NCI-H146 treated with DMSO at 0.1 percent for 48 hours (cell line): Measurements from ENCODE around the gene ZSCAN30.
A peak's percentile ranks its signal among the peaks of the same experiment; 100 is the strongest.

Experiments
- DNase-seq: peaks from one replicate; lab custom pipeline; 2025; ENCODE audit not compliant: unreplicated experiment; lab: John Stamatoyannopoulos, UW

The ZSCAN30 gene

DNA sequence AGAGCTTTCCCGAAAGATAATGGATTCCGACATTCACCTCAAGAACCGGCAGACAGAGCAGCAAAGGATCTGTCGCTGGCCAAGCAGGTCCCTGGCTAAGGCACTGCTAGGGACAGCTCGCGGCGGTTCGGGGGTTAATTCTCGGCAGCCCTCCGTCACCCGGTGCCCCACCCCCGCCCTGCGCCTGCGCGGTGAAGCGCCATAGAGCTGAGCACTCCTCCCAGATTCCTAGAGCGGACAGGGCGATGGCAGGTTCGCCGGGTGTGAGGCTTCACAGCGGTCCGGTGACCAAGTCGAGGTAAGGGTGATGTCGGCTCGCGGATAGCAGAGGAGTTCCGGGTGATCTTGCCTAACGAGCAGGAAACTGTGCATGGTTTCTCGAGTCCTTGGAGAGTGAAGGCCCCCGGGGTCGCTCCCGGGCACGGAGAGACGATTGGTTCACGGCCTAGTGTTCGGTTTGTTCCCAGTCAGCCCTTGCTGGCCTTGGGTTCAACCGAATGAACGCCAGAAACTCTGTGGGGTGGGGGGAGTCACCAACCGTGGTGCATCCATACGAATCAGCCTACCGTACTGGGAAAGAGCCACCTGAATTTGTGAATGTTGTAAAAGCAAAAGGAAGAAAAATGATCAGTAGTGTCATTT, at the start of gene ZSCAN30:
TSS of gene ZSCAN30 (minus strand) at position 136 of the 642 bp plus-strand sequence. CDS start 25,877 bp downstream, outside the sequence.
- DNase-seq: peak; percentile 94

DNA sequence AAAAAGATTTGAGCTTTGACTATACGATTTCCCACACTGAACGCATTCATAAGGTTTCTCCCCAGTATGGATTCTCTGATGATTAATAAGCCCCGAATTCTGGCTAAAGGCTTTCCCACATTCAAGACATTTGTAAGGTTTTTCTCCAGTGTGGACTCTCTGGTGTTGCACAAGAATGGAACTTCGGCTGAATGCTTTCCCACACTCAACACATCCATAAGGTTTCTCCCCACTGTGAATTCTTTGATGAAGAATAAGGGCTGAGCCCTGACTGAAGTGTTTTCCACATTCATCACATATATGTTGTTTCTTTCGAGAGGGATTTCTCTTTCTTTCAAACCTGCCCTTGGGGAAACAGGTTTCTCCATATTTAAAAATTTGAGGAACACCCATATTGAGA, 47.3 kb upstream of the ZSCAN30 start:
- no peak for DNase-seq

DNA sequence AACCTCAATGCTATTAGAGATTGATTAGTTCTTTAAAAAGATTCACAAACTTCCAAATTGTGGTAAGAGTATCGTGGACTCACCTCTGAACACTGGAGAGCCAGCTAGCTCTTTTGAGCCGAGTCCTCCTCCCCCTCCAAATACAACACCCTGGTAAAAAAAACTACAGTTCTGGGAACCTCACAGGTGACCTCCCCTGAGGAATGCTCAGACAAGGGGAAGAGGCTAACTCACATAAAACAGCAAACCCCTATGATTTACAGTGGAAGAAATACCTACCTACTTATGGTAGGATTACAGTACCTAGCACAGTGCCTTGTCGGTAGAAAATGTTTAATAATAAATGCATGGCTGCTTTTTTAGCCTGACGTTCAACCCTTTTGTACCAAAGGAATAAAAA, 45.8 kb upstream of the ZSCAN30 start:
- no peak for DNase-seq

DNA sequence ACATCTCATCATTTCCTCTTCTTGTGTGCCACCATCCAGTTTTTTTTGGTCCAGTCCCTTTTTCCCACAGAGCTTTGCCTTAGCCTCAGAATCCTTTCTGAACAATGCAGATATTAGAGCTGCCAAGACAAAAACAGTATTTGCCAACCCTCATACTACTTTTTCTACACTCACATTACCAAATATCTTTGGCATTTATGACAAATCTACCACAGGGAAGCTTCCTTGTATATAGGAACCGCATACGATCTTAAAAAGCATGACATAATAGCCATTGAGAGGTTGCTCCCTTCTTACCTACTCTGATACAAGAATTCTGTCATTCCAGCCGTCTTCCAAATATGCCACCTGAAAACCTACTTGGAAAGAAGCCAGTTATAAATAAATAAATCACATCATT, 44.8 kb upstream of the ZSCAN30 start:
- no peak for DNase-seq

DNA sequence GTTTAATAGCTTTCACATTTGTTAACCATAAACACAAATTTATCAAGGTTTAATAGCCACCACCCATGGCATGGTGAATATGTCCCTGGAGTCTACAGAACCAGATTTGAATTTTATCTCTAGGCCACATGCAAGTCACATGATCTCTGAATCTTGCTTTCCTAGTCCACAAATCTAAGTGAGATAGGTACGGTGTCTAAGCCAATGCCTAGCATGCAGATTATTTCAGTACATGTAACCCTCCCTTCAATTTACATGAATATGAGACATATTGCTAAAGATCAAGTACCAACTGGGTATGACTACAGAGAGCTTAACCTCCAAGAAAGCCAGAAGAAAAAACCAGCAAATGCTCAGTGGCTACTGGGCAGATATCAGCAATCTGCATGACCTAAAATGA, 44.2 kb upstream of the ZSCAN30 start:
- no peak for DNase-seq

DNA sequence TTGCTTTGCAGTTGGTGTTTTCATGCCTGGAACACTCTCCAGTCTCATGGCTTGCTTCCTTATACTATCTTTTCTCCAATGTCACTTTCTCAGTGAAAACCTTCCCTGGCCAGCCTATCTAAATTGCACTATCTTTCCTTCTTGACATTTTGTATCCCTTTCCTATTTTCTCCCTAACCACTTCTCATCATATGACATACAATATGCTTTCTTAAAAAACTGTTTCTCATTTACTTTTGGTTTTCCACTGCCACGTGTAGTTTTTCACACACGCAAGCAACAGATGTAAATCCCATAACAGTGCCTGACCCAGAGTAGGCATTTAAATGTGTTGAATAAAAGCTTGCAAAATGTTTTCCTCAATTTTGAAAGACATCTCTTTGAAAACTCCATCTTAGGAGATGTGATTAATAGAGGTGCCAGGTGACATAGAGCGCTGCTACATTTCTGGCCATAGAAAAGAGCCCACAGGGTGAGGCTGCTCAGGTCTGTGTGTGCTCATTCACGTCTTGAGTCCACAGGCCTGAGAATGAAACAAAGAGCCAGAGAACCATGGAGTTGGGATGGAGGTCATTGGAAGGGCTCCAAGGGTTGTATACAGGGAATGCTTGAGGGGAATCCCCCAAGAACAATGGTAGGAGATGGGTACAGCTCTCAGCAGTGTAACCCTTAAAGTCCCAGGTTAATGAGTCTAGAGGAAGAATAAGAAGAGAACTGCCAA, 41.5 kb upstream of the ZSCAN30 start:
- no peak for DNase-seq

DNA sequence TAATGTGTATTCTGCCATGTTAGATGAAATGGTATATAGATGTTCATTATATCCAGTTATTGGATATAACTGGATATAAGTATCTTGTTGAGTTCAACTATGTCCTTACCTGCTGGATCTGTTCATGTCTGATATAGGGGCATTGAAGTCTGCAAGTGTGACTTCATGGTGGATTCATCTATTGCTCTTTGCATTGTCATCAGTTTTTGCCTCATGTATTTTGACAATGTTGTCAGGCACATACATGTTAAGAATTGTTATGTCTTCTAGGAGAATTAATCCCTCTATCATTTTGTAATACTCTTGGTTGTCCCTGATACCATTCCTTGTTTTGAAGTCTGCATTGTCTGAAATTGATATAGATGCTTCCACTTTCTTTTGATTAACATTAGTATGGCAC, 38.8 kb upstream of the ZSCAN30 start:
- no peak for DNase-seq

DNA sequence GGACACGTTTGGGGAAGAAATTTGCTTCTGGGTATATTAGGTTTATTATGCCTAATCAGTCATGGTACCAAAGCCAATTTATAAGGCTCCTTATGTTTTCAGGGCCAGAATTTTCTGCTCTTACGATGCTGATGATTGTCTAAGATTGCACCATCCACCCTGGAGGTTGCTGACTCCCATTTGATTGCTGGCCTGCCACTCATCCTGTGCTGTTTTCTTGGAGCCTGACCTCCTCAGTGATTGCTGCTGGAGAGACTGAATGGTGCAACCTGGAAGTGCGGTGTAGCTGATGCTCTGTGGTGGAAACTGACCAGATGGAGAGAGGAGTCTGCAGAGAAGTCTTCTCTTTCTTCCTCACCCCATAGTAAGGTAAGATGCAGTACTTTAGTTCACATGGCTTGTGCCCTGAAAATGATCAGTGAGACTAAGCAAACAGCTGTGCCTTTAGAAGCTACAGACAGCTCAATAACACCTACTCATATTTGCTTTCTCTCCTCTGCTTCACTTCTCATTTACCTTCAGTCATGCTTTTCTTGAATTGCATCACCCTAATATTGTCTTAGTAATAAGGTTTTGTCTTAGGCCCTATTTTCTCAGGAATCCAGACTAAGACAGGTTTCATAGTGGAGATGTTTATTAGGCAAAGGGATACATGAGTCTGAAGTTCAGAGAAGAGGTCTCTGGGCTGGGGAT, 36.8 kb upstream of the ZSCAN30 start:
- DNase-seq: no peak

DNA sequence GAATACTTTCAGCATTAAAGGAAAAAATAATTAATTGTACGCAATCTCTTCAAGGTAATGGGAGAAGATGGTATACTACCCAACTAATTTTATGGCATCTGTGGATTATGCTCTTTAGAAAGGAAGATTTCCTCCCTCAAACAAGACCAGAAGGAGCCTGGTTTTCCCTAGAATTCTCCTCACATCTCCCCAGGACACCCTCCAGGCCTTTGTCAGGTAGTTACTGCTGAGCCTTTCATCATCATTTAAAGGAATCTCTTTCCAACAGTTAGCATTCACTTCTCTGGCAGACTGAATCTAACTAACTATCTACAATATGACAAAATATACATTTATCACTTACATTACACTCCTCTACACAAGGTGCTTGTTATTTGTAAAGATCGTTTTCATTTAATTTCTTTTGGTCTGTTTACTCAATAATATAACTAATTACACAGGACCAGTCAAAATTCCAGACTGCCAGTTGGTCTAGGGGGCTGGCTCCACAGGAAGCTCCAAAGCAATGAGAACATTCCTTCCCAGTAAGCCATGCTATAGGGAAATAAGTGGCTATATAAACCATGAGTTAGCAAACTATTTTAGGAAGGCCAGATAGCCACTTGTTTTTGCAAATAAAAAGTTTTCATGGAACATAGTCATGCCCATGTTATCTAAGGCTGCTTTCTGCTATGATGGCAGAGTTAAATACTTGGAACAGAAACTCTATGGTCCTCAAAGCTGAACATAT, 35.1 kb upstream of the ZSCAN30 start:
- no peak for DNase-seq

DNA sequence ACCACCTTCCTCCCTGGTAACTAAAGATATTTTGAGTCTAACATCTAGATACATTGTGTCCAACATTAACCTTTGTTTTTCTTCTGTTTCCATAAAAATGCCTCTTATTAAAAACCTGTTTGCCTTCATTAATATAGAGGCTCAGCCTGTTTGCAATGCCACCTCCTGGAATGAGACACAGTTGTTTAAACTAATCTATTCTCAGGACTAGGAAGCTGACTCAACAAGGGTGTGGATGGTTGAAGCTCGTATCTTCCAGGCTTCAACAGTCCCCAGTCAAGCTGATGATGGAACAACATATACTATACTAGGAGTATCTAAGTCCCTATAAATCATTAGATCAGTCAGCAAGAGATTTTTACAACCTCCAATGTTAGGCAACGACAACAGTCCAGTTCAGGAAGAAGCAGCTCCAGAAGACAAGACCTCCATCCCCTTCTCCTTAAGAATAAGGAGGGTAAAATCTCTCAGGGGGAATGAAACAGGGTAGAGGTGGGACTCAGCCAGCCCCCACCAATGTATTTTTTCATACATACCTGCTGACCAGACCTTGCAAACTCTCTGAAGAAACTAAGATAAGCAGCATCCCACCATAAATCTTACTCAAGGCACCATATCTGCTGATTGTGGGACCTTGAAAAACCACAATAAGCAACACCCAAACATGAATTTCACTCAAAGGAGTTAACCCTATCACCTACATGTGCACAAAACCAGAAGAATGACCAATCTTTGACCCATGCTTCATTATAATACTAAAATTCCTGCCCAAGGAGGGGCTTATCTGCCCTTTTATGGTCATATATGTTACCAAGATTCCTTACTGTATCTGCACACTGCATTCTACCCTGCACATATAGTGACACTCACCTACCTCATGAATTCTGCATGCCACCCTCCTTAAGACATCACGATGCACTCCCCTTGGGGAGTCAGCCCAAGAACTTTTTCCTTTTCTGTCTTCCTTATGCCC, 32.7 kb upstream of the ZSCAN30 start:
- no peak for DNase-seq

DNA sequence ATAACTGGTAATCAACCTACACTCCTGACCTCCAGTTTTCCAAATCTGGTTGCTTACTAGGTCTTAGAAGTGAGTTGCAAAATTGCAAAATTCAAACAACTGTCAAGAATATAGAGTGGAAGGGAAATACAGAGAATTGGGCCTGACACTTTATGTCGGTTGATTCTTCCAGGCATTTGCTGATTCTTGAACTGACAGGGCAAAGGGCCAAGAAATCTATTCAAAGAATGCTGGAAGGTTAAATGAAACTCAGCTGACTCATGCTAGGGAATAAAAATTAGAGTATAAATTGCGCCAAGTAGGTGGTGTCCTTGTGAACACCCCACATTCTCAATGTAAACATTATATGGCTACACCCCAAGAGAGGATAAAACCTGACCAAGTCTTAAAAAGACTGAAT, 21.5 kb upstream of the ZSCAN30 start:
- no peak for DNase-seq

DNA sequence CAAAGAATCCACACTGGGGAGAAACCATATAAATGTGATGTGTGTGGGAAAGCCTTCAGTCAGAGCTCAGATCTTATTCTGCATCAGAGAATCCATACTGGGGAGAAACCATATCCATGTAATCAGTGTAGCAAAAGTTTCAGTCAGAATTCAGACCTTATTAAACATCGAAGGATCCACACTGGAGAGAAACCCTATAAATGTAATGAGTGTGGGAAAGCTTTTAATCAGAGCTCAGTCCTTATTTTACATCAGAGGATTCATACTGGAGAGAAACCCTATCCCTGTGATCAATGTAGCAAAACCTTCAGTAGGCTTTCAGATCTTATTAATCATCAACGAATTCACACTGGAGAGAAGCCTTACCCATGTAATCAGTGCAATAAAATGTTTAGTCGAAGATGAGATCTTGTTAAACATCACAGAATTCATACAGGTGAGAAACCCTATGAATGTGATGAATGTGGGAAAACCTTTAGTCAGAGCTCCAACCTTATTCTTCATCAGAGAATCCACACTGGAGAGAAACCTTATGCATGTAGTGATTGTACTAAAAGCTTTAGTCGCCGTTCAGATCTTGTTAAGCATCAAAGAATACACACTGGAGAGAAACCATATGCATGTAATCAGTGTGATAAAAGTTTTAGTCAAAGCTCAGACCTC, 16.7 kb upstream of the ZSCAN30 start:
- DNase-seq: no peak

DNA sequence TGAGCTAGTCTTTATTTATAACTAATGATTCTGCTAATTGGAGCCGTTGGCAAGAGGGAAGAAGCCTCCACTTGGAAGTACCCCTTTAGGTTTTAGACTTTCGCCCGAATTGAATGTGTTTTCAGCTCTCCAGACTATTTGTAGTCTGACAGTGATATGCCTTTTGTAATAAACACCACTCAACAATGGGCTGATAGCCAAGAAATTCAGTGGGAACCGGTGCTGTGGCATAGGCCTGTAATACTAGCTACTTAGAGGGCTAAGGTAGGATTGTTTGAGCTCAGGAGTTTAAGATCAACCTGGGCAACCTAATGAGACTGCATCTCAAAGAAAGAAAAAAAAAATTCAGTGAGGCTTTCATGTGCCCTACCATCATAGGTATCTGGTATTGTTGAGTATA, 13.6 kb upstream of the ZSCAN30 start:
- no peak for DNase-seq

DNA sequence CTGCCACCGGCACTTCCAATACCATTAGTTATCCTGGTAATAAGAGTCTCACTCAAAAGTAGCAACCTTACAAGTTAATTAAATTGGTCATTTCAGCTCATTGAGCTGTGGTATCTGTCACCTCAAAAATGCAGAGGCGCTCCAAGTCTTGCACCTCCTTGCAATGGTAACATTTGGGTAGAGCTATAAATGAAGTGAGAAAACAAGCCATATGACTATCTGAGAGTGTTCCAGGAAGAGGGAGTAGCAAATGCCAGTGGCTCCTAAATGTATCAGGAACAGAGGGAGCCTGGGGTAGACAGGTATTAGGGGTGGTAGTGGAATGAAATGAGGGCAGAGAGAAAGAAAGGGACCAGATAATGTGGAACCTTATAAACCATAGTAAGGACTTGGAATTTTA, 6.0 kb upstream of the ZSCAN30 start:
- no peak for DNase-seq

DNA sequence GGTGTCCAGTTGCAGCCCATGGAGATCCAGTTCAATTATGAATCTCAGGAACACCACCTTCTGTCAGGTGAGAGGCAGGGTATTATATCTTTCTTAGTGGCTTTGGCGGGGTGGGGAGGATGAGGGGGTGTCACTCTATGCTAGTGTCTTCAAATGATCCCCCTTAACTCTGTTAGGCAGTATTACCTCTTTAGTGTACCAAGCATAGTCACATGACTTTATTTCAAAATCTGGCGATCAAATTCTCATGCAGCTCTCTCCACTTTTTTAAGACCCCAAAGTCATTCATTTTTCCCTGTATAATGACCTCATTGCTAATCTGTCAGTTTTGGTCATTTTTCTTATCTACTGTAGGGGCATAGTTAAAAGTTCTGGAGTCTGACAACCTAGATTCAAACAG, 1.1 kb upstream of the ZSCAN30 start:
- DNase-seq: no peak

DNA sequence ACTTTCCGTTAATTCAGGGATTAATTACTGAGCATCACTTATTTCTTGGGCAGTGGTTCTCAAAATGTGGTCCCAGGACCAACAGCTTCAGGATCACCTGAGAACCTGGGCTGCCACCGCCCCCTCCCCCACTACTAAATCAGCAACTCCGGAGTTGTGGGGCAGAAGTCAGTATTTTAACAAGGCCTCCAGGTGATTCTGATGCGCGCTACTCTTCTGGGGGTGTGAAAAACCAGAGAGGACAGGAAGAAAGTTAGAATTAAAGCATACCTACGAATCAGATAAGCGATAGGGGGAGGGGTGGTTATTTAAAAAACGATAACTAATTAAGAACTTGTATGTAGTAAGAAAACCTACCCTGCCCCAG, 319 bp downstream of the ZSCAN30 start:
- peak; percentile 72 for DNase-seq

DNA sequence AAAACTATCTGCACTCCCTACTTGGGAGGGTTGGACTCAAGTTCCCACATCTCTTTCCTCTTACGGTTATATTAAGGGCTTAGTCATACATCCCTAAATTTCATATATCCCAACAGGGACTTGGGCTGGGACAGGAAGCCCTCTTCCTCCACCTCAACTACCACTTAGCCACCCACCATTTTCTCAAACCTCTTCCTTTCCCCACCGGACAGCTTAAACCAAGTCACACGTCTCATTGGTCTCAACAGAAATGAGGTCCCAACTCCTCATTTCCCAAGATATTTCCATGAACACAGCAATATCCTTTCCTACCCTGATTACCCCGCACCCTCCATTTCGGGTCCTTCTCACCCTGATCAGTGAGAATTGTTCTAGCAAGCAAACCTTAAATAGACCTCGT, 736 bp downstream of the ZSCAN30 start:
- DNase-seq: no peak

DNA sequence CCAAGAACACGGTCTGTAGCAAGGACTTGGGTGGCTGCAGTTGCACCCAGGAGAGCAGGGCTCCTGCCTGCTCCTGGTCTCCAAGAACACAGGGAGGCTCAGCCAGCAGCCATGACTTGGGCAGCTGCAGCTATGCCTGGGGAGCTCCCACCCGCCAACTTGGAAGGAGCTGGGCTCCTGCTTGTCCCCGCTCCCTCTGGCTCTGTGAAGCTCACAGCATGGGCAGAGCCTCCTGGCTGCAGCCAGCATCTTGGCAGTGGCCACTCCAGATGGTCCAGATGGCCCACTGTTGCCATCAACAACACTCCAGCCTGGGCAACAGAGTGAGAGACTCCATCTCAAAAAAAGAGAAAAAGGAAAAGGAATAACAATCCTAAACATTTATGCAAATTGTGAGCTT, 5.2 kb downstream of the ZSCAN30 start:
- DNase-seq: no peak

DNA sequence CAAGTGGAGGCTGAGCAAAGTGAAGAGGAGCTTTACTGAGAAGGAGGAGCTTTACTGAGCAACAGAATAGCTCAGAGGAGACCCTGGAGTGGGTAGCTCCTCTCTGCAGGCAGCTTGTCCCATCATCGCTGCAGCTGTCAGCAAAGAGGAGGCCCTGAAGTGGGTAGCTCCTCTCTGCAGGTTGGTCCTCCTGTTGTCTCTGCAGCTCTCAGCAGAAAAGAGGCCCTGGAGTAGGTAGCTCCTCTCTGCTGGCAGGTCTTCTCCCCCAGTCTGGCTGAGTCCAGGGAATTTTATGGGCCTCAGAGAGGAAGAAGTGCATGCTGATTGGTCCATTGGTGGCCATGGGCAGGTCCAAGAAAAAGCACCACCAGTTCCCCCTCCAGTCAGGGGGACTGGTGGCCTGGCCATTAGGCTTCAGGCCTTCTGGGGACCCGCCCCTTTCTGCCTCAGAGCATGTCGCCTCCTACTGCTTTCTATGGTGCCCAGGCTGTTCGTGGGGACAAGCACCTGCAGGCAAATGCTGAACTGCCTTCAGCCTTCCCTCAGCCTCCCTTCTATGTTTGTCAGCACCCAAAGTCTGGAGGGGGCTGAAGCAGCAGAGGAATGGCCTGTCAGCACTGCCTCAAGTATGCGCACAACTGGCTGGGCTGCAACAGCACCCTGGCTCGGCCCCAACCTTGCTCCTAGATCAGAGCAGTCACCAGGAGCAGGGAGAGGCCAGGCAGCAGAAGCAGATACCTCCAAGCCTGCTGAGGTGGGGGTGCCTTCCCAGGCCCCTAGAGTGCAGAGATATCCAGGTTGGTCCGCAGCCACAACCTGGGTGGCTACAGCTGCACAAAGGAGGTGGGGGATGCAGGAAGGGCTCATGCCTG, 5.9 kb downstream of the ZSCAN30 start:
- no peak for DNase-seq
